ENCODE measurements around the gene ADAM12. TPM values are rescaled to one million over a fixed set of nuclear protein-coding genes. Genes with fewer than 3 reads are reported as not detected.
A peak's percentile ranks its signal among the peaks of the same experiment; 100 is the strongest.

The ADAM12 gene
- total RNA-seq, 1 experiment from 2014 or later: not detected

DNA sequence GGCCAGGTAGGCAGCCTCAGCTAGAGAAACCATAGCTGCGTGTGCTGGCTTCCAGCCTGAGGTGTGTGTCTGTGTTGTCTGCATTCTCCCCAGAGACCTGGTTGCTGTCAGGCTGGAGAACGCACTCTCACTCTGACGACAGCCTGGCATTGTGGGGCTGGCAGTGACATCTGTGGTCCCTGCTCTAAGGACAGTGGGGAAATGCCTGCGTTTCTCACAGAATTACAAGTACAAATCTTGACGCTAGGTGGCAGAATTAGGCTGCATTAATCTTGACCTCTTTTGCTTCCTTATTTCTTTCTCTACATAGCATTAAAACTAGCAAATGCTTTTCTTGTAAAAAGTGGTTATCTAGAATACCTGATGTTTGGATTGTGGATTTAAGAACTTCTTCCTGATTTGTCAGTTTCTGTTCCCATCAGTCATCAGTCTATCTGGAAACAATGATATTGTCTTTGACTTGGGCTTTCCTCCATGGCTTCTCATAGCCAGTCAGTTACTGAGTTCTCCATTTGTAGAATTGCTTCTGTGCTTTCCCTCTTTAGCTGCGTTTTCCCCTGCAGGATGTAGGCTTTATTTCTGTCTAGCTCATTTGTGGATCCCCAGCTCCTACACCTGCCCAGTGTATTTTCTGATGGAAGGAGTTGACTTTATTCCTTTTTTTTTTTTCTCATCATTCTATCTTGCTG lies 405.9 kb downstream of the ADAM12 start:
- ATAC-seq (peak; percentile 95), DNase-seq (ENCODE audit: low read depth, low spot score) (peak; percentile 64)
- RAD21 ChIA-PET (ENCODE audit: low non-redundant PET in 1 of 2, low total read pairs in 2 of 2, uncharacterized antibody in 2 of 2, unreplicated experiment in 2 of 2): interaction anchor here in 1 of 2 experiments (0.6 kb wide), 1 partner anchor 521 kb away, joined by 3 read pairs; no protein-coding TSS in a partner anchor
- Histone ChIP-seq H3K27ac (ENCODE audit: low read depth, low read length) (no peak overlapping the region), H2AFZ (ENCODE audit: low read depth, low read length, poor library complexity, severe bottlenecking) (no peak overlapping the region), H3K4me1 (ENCODE audit: control insufficient read depth in 1 of 2, insufficient read depth in 2 of 2, low read length in 2 of 2) (no peaks in the 10 kb centered on the region), H3K36me3 (ENCODE audit: control insufficient read depth in 1 of 2, insufficient read depth in 2 of 2, low read length in 2 of 2) (no peaks in the 10 kb centered on the region), H3K9me2 (ENCODE audit: insufficient read depth) (no peaks in the 10 kb centered on the region), H4K20me1 (ENCODE audit: insufficient read depth) (no peaks in the 10 kb centered on the region), H3K9ac (ENCODE audit: low read length) (no peak overlapping the region), H3K9me3 (ENCODE audit: control insufficient read depth in 1 of 2, insufficient read depth in 1 of 2, low read depth in 1 of 2, low read length in 2 of 2) (no peaks in the 10 kb centered on the region), H3K4me3 (replicated peaks in 1 of 2; ENCODE audit: low read depth in 1 of 2, low read length in 2 of 2) (no peak overlapping the region), H3K27me3 (ENCODE audit: insufficient read depth, low read length) (peaks cover 15% of the 10 kb centered on the region; the same call in 1 of the 2 replicates), H3K4me2 (ENCODE audit: low read length) (no peak overlapping the region), H3K79me2 (ENCODE audit: insufficient read depth, low read length) (no peaks in the 10 kb centered on the region)
- intact Hi-C loops (cut with micrococcal nuclease): loop anchor here (1.0 to 5.0 kb wide), 8 partner anchors 114 to 1870 kb away; partner anchors contain the start of gene ADAM12
- no TSS peak for BruUV-seq (replicated peaks)
- POLR2A ChIA-PET: no interaction called here
- CTCF ChIA-PET: interaction anchor here (1.3 to 2.2 kb wide), 7 partner anchors 11 to 522 kb away, joined by 3 to 7 read pairs (median 5); no protein-coding TSS in a partner anchor
- TF ChIP-seq SP1 (IDR thresholded peaks at IDR 0.05; ENCODE audit: low read depth) (no peak), RAD21 (IDR thresholded peaks at IDR 0.05; ENCODE audit: low read depth) (peak; percentile 92), EZH2phosphoT487 (IDR thresholded peaks at IDR 0.05; ENCODE audit: borderline replicate concordance) (no peak)
- TF ChIP-seq, protein P1, sequence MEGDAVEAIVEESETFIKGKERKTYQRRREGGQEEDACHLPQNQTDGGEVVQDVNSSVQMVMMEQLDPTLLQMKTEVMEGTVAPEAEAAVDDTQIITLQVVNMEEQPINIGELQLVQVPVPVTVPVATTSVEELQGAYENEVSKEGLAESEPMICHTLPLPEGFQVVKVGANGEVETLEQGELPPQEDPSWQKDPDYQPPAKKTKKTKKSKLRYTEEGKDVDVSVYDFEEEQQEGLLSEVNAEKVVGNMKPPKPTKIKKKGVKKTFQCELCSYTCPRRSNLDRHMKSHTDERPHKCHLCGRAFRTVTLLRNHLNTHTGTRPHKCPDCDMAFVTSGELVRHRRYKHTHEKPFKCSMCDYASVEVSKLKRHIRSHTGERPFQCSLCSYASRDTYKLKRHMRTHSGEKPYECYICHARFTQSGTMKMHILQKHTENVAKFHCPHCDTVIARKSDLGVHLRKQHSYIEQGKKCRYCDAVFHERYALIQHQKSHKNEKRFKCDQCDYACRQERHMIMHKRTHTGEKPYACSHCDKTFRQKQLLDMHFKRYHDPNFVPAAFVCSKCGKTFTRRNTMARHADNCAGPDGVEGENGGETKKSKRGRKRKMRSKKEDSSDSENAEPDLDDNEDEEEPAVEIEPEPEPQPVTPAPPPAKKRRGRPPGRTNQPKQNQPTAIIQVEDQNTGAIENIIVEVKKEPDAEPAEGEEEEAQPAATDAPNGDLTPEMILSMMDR (IDR thresholded peaks at IDR 0.05 in 2 of 3, conservative IDR thresholded peaks at IDR 0.05 in 1 of 3; ENCODE audit: borderline replicate concordance in 1 of 3, insufficient read depth in 1 of 3, low read depth in 2 of 3, low read length in 2 of 3): peak; percentile 59 to 78 (median 75)

DNA sequence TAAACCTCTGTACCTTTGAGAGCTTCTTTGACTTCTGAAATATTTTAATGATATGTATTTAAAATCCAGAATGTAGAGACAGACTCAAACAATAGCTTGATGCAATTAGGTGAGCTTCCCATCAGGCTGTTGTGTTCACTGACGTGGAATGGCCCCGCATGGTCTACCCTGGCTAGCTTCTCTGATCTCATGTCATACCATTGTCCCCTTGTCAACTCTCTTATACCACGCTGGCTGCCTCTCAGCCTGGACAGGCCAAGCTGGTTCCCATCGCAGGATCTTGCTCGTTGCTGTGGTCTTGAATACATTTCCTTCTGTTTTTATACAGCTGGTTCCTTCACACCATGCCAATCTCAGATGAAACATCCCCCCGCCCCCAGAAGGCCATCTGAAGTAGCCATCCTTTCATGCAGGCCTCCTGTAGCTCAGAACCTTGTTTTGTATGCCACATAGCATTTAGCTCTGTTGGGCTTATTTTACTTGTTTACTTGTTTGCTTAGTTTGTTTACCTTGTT lies 407.7 kb downstream of the ADAM12 start:
- CTCF ChIA-PET: interaction anchor here (0.6 to 1.2 kb wide), 2 partner anchors 46 to 523 kb away, joined by 3 to 8 read pairs; no protein-coding TSS in a partner anchor
- Histone ChIP-seq H3K9ac (ENCODE audit: low read length) (no peak overlapping the region), H3K4me2 (ENCODE audit: low read length) (no peak overlapping the region), H3K27ac (ENCODE audit: low read depth, low read length) (no peak overlapping the region), H2AFZ (ENCODE audit: low read depth, low read length, poor library complexity, severe bottlenecking) (no peak overlapping the region), H3K9me2 (ENCODE audit: insufficient read depth) (no peaks in the 10 kb centered on the region), H3K4me3 (replicated peaks in 1 of 2; ENCODE audit: low read depth in 1 of 2, low read length in 2 of 2) (no peak overlapping the region), H3K79me2 (ENCODE audit: insufficient read depth, low read length) (no peaks in the 10 kb centered on the region), H3K27me3 (ENCODE audit: insufficient read depth, low read length) (0 out of 2 replicates have a peak, but pooled peaks cover 5% of the 10 kb centered on the region), H3K36me3 (ENCODE audit: control insufficient read depth in 1 of 2, insufficient read depth in 2 of 2, low read length in 2 of 2) (no peaks in the 10 kb centered on the region), H4K20me1 (ENCODE audit: insufficient read depth) (no peaks in the 10 kb centered on the region), H3K4me1 (ENCODE audit: control insufficient read depth in 1 of 2, insufficient read depth in 2 of 2, low read length in 2 of 2) (no peaks in the 10 kb centered on the region), H3K9me3 (ENCODE audit: control insufficient read depth in 1 of 2, insufficient read depth in 1 of 2, low read depth in 1 of 2, low read length in 2 of 2) (no peaks in the 10 kb centered on the region)
- no peak for ATAC-seq
- intact Hi-C loops (cut with micrococcal nuclease): loop anchor here (5.0 kb wide), 3 partner anchors 117 to 1872 kb away; partner anchors contain the start of gene ADAM12
- RAD21 ChIA-PET (ENCODE audit: low non-redundant PET in 1 of 2, low total read pairs in 2 of 2, uncharacterized antibody in 2 of 2, unreplicated experiment in 2 of 2): interaction anchor here in 1 of 2 experiments (1.1 kb wide), 1 partner anchor 46 kb away, joined by 6 read pairs; no protein-coding TSS in a partner anchor
- no TSS peak for BruUV-seq (replicated peaks)
- DNase-seq (ENCODE audit: low read depth, low spot score): no peak
- POLR2A ChIA-PET: interaction anchor here (0.6 kb wide), 1 partner anchor 46 kb away, joined by 3 read pairs; no protein-coding TSS in a partner anchor
- TF ChIP-seq CBX3 (IDR thresholded peaks at IDR 0.05; ENCODE audit: low read depth): no peak
- TF ChIP-seq, protein P2, sequence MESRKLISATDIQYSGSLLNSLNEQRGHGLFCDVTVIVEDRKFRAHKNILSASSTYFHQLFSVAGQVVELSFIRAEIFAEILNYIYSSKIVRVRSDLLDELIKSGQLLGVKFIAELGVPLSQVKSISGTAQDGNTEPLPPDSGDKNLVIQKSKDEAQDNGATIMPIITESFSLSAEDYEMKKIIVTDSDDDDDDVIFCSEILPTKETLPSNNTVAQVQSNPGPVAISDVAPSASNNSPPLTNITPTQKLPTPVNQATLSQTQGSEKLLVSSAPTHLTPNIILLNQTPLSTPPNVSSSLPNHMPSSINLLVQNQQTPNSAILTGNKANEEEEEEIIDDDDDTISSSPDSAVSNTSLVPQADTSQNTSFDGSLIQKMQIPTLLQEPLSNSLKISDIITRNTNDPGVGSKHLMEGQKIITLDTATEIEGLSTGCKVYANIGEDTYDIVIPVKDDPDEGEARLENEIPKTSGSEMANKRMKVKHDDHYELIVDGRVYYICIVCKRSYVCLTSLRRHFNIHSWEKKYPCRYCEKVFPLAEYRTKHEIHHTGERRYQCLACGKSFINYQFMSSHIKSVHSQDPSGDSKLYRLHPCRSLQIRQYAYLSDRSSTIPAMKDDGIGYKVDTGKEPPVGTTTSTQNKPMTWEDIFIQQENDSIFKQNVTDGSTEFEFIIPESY (IDR thresholded peaks at IDR 0.05; ENCODE audit: extremely low read depth, insufficient replicate concordance, low read length): no peak
- TF ChIP-seq TCF7L2 (IDR thresholded peaks at IDR 0.05; ENCODE audit: borderline replicate concordance, extremely low read depth, insufficient read depth, insufficient read length): no peak
- TF ChIP-seq, protein P3, sequence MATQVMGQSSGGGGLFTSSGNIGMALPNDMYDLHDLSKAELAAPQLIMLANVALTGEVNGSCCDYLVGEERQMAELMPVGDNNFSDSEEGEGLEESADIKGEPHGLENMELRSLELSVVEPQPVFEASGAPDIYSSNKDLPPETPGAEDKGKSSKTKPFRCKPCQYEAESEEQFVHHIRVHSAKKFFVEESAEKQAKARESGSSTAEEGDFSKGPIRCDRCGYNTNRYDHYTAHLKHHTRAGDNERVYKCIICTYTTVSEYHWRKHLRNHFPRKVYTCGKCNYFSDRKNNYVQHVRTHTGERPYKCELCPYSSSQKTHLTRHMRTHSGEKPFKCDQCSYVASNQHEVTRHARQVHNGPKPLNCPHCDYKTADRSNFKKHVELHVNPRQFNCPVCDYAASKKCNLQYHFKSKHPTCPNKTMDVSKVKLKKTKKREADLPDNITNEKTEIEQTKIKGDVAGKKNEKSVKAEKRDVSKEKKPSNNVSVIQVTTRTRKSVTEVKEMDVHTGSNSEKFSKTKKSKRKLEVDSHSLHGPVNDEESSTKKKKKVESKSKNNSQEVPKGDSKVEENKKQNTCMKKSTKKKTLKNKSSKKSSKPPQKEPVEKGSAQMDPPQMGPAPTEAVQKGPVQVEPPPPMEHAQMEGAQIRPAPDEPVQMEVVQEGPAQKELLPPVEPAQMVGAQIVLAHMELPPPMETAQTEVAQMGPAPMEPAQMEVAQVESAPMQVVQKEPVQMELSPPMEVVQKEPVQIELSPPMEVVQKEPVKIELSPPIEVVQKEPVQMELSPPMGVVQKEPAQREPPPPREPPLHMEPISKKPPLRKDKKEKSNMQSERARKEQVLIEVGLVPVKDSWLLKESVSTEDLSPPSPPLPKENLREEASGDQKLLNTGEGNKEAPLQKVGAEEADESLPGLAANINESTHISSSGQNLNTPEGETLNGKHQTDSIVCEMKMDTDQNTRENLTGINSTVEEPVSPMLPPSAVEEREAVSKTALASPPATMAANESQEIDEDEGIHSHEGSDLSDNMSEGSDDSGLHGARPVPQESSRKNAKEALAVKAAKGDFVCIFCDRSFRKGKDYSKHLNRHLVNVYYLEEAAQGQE (IDR thresholded peaks at IDR 0.05; ENCODE audit: low read depth): no peak
